Hematopoietic multipotent progenitor cell treated with erythropoietin and hydrocortisone succinate and interleukin-3 and kit ligand, for 6 days (in vitro differentiated cells): Measurements from ENCODE around the gene ADCY9.

Source experiments
- DNase-seq: peaks from one replicate; pipeline ENCODE4 v3.0.0-alpha.2; 2015

Gene ADCY9

DNA sequence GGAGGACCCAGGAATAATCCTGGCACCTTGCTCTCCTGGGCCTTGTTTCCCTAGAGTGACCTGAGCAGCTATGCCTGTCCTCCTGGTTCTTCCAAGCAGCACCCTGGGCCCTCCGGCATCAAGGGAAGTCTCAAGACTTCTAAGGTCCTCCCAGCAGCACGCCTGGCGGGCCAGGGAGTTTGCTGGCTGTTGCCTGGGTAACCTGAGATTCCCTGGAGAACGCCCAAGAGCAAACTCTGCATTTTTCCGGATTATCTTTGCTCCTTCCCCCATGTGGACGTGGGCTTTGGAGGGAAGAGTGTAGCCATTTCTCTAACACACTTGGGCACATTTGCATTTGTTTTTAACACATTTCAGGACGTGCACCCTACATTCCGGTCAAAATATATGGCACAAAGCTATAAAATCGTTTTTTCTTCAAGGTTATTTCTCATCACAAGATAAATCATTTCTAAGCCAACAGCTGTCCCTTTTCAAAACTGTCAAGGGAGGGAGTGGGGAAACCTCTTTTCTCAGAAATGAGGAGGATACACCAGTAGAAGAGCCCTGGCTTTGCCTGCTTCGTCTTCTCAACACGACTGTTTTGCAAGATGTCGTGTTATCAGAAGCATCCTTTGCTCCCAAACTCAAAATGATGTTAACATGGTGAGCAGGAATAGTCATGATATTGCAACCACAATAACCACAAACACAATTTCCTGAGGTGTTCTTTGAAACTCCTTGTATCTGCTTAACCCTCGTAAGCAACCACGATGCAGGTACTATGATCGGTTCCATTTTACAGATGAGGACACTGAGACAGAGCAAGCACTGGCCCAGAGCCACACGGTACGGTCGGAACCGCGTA, 116.5 kb downstream of the ADCY9 start:
- peak; percentile 67 for DNase-seq

DNA sequence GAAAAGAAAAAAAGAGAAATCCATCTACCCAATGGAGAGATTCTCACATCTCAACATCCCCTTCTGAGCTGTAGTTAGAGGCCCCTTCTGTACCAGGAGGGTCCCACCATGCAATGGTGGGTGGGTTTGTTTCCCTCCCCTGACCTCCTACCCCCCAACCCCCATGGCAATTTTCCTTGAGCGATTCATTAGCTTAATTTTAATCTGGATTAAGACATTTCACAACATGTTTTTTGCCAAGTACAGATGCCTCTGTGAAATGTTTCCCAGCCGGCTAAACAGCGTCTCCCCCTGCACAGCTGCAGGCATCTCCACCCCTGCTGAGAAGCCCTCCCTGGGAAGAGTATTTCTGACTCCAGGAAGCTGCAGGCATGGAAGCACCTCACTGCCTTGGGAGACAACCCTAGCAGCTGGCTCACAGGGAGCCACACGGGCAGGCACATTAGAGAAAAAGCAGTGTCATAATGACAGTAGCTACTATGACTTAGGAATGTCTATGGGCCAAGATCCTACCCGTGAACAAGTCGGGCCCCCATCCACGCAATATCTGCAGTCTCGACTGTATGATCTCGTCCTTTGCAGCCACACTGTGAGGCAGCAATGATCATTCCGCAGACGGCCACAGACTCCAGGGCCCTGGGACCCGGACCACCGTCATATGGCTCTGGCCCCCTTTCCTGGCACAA, 117.3 kb downstream of the ADCY9 start:
- DNase-seq = no peak

- DNase-seq = no peak
Observed at GRCh38 chr16:3997231-3997841, 118.9 kb downstream of the ADCY9 start.

- DNase-seq = no peak
Observed at GRCh38 chr16:3995001-3995400, 121.2 kb downstream of the ADCY9 start.

DNA sequence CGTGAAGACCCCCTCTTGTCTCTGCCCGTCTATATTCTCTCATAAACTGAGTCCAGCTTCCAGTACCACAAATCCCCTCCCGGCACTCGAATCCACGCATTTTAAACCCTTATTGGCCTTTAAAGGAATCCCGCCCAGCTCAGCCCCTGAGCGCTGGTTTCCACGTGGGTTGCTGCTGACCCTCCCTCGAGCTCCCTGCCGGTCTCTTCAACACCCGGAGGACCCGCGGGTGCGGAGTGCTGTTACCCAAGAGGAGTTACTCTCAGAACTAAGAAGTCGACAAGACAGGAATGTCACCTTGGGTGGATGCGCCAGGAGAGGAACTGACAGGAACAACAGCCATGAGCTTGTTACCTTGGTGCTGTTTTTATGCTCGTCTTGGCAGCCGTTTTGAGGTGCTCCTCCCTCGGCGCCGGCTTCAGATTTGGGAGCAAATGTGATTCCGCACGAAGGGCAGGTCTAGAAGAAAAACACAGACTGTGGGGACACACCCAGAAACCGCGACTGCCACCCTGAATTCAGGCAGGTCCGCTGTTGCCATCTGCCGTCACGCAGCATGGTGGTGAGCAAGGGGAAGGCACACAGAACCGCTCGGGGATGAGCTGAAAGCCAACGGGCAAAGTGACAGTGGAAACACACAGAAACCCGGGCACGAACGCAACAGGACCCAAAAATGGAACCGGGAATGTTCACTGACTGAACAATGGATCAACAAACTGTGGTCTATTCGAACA, 123.0 kb downstream of the ADCY9 start:
- DNase-seq = no peak

GRCh38 chr16:3992297-3993051, 123.8 kb downstream of the ADCY9 start:
- DNase-seq = no peak

GRCh38 chr16:3988824-3989223, 127.4 kb downstream of the ADCY9 start:
- no peak for DNase-seq

DNA sequence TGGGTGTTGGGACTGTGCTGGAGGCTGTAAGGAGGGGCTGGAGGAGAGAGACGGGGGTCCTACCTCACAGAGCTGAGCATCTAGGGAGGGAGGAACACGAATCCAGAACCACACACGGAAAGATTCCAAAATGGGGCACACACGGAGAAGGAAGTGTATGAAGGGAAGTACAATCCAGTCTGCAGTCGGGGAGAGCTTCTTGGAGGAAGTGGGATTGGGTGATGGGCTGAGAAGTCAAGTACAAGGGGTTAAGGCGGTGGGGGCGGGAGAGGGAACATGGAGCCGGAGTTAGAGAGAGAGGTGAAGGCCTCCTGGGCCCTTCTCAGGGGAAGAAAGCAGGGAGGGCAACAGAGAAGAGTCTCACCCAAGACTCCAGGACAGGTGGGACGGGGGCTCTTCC, 128.2 kb downstream of the ADCY9 start:
- no peak for DNase-seq

- no peak for DNase-seq
Observed at GRCh38 chr16:3987231-3987630, 129.0 kb downstream of the ADCY9 start.

DNA sequence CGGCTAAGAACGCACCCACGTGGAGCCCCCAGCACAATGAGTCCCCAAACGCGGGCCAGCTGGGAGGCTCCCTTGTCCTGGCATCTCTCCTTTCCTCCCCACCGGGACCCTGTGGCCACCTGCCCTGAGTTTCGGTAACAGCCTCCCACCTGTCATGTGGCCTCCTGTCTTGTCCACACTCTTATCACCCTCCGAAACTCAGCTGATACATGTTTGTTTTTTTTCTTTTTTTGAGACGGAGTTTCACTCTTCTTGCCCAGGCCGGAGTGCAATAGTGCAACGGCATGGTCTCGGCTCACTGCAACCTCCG, 130.1 kb downstream of the ADCY9 start:
- DNase-seq = no peak

DNA sequence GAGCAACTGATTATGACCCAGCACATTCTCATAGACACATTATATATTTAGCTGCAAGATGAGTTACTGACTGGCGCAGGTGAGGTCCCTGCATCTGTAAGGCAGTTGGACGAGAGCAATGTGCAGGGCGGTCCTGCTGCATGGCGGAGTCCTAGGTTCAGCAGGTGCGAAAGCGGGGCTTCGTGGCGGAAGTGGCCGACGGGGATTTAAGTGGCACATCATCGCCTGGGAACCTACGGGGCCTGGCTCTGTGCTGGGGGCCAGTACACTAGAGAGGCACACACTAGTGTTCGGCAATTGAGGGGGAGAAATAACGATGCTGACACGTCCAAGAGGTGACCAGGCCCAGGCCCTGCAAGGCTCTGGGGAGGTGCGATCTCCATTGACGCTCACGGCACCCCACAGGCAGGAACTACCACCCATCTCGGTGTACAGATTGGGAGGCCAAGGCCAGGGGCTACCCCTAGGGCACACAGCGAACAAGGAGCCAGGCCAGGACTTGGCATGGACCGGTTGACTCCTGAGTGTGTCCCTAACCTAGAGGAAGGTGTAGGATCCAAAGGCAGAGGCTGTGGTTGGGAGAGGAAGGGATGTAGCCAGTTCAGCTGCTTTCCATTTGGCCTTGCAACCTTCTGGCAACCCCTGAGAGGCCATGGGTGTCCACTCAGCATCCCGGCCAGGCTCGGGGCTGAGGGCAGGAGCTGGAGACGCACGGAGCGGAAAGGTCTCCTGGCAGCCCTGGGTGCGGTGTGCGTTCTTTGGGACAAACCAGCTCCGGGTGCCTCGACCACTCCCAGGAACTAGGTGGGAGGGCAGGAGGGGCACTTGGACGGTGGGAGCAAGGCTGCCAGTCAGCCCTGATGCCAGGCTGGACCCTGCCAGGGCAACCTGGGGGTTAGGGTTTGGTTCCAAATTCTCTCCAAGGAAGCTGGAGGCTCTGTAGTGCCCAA, 131.9 kb downstream of the ADCY9 start:
- DNase-seq = no peak

DNA sequence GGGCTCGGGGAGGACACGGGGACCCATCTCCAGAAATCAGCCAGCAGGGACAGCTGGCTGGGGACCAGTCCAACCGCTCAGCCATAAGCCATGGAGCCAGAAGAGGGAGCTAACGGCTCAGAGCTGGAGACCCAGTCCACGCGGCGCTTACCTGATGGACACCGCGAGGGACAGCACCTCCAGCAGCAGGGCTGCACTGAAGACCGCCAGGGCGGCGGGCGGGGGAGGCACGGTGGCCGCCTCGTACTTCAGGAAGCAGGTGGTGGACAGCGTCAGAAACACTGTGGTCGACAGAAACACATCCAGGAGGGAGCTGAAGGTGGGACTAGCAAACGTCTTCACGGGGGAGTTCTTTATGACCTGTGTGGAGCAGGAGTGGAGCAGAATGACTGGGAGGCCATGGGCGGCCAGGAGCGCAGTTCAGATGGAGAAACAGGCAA, 133.1 kb downstream of the ADCY9 start:
- DNase-seq = peak; percentile 69

- no peak for DNase-seq
Observed at GRCh38 chr16:3982216-3982615, 134.0 kb downstream of the ADCY9 start.

DNA sequence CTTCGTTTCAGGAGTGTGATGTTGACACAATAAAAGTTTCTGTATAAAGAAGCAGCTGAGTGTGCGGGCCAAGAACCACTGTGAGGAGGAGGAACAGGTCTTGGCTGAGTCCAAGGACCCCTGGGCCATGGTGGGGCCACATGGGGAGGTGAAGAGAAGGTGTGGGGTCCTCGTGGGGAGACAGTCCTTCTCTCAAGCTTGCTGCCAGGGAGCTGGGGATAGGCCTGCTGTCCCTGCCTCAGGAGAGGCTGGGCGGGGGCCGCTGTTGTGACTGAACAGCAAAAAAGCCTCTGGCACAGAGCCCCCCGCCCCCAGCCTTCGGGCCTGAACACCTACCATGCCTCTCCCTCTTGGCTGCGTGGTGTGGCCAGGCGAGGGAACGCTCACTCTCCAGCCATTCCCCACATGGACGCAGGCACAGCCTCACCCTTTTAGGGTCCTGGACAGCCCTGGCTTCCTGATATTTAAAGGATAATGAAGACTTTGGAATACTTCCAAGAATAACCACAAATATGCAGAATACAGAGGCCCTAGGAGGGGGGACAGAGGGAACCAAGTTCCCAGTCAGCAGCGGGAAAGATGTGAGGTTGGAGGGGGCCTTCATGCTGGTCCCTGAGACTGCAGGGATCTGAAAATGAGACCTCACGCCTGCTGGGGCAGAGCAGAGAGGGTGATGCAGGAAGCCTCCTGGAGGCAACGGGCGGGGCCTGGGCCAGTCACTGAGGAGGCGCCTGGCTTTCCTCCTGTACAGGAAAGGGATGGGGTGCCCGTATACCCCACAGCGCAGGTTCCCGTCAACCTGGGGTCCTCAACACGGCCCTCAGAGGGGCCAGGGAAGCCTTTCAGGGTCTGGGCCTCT, 135.8 kb downstream of the ADCY9 start:
- no peak for DNase-seq

DNA sequence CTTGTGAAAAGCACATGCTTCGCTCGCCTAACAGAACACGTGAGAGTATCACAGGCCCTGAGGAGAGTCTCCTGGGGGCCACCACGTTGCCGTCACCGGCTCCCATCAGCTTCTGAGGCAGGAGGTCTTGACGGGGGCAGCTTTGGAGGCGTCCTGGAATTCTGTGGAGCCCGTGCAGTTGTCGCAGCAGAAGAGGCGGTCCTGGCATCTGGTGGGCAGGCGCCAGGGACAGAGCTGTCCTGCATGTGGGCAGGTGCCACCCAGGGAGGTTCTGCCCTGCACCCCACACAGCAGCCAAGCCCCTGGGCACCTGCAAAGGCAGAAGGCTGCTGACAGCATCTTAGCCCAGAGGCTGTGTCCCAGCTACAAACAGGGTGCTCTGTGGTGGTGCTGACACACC, 136.7 kb downstream of the ADCY9 start:
- no peak for DNase-seq

- no peak for DNase-seq
Observed at GRCh38 chr16:3979070-3979469, 137.2 kb downstream of the ADCY9 start.

DNA sequence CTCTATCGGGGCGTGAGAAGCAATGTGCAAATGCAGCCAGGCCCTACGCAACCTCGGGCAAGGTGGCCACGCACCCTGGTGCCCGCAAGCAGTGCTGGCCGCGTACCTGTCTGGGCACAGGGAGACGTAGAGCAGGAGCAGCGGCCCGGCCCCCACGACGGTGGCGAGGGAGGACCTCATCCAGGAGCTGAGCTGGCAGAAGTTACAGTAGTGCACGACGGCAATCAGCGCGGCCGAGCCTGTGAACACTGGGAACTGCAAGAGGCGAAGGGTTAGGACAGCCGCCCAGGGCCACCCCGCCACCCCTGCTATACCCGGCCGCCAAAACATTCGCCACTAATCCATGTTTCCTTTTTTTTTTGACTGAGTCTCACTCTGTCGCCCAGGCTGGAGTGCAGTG, 138.9 kb downstream of the ADCY9 start:
- no peak for DNase-seq

DNA sequence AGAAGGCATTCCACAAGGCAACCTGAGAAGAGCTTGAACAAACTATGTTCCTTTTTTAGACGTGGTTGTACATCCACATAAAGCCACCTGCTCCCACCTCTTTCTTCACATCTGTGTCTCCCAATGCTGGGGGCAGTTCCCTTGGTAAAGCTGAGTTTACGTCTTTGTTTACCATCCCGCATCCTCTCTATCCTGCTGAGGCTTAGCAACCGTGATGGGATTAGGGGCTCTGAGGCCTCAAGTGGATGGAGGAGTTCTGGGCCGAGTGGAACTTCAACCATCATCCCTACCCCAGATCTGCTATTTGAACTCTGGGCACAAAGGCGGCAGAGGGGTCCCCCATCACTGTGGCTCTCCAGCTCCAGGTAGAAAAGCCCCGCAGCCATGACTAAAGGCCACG, 141.5 kb downstream of the ADCY9 start:
- no peak for DNase-seq

- DNase-seq = no peak
Observed at GRCh38 chr16:3971706-3972105, 144.5 kb downstream of the ADCY9 start.

GRCh38 chr16:3971261-3971660, 145.0 kb downstream of the ADCY9 start:
- no peak for DNase-seq

GRCh38 chr16:3968551-3968950, 147.7 kb downstream of the ADCY9 start:
- no peak for DNase-seq
